ENCODE data around the gene SLIT3. TPM values are rescaled to one million over a fixed set of nuclear protein-coding genes. Genes with fewer than 3 reads are reported as not detected.
"Not testable (repeated sequence)": the region's sequence is repeated elsewhere in the genome, so short reads cannot be mapped to it uniquely, and the experiment has no call there.

Gene SLIT3
- total RNA-seq, 2 experiments from 2014 or later, result 0.20 to 0.43 TPM

DNA sequence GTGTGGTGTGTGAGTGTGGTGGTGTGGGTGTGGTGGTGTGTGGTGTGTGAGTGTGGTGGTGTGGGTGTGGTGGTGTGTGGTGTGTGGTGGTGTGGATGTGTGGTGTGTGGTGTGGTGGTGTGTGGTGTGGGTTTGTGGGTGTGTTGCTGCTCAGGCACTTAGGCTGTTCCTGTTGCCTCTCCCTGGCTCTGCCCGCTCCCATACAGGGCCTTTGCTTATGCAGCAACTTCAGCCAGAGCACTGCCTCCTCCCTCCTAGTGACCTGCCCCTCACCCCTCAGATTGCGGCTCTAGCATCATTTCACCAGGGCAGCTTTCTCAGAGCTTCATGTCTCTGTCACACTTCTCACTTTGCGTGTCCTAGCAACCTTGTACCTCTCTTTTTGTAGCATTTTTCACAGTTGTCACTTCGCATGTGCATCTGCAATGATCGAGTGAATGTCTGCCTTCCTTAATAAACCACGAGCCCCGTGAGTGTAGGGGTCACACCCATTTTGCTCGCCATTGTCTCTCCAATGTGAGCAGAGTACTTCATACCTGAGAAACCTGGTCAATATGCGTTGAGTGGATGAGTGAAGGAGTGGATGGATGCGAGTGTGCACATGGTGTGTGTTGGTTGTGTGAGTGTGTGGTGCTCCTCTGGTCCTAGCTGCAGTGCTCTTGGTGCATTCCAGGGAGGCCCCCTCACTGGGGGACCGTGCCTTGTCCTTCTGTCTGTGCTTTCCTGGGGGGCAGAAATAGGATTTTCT lies 553.9 kb downstream of the SLIT3 start:
- Mint-ChIP-seq H3K9me3 (peaks cover 5% of the 10 kb centered on the region), H3K27me3 (peaks cover 8% of the 10 kb centered on the region), H3K36me3 (no peaks in the 10 kb centered on the region), H3K27ac (peak overlapping the region; percentile 5), H3K4me1 (peaks cover 2% of the 10 kb centered on the region), H3K4me3 (no peak overlapping the region)
- DNase-seq, result no peak

DNA sequence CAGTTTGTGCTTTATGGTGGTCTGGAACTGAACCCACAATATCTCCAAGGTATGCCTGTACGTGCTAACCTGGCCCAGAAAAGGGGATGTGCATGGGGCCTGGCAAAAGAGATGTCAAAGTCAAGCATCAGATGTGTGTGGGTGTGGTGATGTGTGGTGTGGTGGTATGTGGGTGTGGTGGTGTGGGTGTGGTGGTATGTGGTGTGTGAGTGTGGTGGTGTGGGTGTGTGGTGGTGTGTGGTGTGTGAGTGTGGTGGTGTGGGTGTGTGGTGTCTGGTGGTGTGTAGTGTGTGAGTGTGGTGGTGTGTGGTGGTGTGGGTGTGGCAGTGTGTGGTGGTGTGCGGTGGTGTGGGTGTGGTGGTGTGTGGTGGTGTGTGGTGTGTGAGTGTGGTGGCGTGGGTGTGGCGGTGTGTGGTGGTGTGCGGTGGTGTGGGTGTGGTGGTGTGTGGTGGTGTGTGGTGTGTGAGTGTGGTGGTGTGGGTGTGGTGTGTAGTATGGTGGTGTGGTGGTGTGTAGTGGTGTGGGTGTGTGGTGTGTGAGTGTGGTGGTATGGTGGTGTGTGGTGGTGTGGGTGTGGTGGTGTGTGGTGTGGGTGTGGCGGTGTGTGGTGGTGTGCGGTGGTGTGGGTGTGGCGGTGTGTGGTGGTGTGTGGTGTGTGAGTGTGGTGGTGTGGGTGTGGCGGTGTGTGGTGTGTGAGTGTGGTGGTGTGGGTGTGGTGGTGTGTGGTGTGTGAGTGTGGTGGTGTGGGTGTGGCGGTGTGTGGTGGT lies 554.6 kb downstream of the SLIT3 start:
- not testable (repeated sequence) for H3K36me3 Mint-ChIP-seq, H3K4me1 Mint-ChIP-seq, H3K9me3 Mint-ChIP-seq, H3K4me3 Mint-ChIP-seq, DNase-seq
- H3K27ac Mint-ChIP-seq, result peak overlapping the region; percentile 61
- H3K27me3 Mint-ChIP-seq, result peaks cover 10% of the 10 kb centered on the region

DNA sequence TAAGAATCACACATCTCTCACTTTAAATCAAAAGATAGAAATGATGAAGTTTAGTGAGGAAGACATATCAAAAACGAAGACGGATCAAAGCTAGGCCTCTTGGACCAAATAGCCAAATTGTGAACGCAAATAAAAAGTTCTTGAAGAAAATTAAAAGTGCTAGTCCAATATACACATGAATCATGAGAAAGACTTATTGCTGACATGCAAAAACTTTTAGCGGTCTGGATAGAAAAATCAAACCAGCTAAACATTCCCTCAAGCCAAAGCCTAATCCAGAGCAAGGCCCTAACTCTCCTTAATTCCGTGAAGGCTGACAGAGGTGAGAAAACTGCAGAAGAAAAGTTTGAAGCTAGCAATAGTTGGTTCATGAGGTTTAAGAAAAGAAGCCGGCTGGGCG lies 557.3 kb downstream of the SLIT3 start:
- Mint-ChIP-seq H3K36me3 (no peaks in the 10 kb centered on the region), H3K4me3 (no peak overlapping the region), H3K27ac (no peak overlapping the region), H3K27me3 (peaks cover 10% of the 10 kb centered on the region), H3K4me1 (peaks cover 2% of the 10 kb centered on the region), H3K9me3 (peaks cover 3% of the 10 kb centered on the region)
- no peak for DNase-seq

- H3K4me3 Mint-ChIP-seq, H3K36me3 Mint-ChIP-seq, H3K27me3 Mint-ChIP-seq, DNase-seq, H3K27ac Mint-ChIP-seq, H3K9me3 Mint-ChIP-seq, H3K4me1 Mint-ChIP-seq: not testable (repeated sequence)
These were observed 558.6 kb downstream of the SLIT3 start for GRCh38 chr5:168742311-168742710.

- no peaks in the 10 kb centered on the region for H3K9me3 Mint-ChIP-seq
- H3K27ac Mint-ChIP-seq, result no peak overlapping the region
- peaks cover 5% of the 10 kb centered on the region for H3K4me1 Mint-ChIP-seq
- DNase-seq, result no peak
- peaks cover 7% of the 10 kb centered on the region for H3K27me3 Mint-ChIP-seq
- no peaks in the 10 kb centered on the region for H3K36me3 Mint-ChIP-seq
- no peak overlapping the region for H3K4me3 Mint-ChIP-seq
These were observed 560.1 kb downstream of the SLIT3 start for GRCh38 chr5:168740811-168741213.

DNA sequence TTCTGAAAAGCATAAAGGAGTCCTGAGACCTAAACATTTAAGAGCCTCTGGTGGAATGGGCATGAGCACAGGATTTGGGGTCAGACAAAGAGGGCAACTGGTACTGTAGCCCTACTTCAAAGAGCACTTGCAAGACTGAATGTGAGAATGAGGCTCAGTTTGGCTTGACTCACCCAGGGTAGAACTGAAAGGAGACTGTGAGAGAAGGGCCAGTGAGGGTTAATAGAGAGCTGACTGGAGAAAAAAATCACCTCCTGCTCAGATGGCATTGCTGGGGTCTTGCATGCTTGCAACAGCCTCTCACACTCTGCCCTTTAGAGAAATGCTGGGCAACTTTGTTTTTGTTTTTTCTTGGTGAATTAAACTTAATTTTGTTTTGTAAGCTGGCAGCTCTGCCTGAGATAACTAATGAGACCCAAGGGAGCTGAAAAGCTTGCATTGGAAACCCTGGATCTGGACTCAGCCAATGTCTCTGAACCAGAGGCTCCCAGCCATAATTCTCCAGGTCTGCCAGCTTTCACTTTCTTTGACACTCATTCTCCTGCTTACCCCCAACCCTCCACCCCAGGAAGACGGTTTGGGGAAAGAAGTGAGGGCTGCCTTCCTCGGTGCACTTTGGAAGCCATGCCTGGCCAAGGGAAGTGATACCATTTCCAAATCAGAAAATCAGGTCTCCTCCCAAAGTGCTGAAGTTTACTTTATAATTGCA lies 560.7 kb downstream of the SLIT3 start:
- no peak for DNase-seq

DNA sequence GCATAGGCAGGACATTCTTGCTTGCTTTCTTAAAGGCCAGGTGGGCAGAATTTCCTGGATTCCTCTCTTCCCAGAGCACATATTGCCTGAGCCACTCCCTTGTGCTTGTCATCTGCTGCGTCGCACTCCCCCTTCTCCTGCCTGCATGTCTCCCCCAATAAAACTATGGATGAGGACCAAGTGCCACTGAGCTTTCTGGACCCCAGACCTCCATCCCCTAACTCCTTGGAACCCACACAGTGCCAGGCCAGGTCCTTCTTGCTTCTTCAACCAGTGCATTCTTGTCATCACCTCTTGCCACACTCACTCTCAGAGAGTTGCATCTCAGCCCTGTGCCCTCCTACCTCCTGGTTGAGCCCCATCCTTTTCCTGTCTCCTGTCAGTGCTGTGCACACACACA lies 563.9 kb downstream of the SLIT3 start:
- DNase-seq, result no peak
- no peaks in the 10 kb centered on the region for H3K36me3 Mint-ChIP-seq
- H3K4me1 Mint-ChIP-seq, result peaks cover 15% of the 10 kb centered on the region
- H3K27me3 Mint-ChIP-seq, result peaks cover 7% of the 10 kb centered on the region
- H3K4me3 Mint-ChIP-seq, result no peak overlapping the region
- H3K27ac Mint-ChIP-seq, result no peak overlapping the region
- H3K9me3 Mint-ChIP-seq, result no peaks in the 10 kb centered on the region

More for the DNA sequence above, 560.7 kb downstream of the SLIT3 start:
- peaks cover 9% of the 10 kb centered on the region for H3K4me1 Mint-ChIP-seq
- peaks cover 7% of the 10 kb centered on the region for H3K27me3 Mint-ChIP-seq
- no peaks in the 10 kb centered on the region for H3K9me3 Mint-ChIP-seq
- H3K36me3 Mint-ChIP-seq, result no peaks in the 10 kb centered on the region
- H3K27ac Mint-ChIP-seq, result no peak overlapping the region
- H3K4me3 Mint-ChIP-seq, result no peak overlapping the region

DNA sequence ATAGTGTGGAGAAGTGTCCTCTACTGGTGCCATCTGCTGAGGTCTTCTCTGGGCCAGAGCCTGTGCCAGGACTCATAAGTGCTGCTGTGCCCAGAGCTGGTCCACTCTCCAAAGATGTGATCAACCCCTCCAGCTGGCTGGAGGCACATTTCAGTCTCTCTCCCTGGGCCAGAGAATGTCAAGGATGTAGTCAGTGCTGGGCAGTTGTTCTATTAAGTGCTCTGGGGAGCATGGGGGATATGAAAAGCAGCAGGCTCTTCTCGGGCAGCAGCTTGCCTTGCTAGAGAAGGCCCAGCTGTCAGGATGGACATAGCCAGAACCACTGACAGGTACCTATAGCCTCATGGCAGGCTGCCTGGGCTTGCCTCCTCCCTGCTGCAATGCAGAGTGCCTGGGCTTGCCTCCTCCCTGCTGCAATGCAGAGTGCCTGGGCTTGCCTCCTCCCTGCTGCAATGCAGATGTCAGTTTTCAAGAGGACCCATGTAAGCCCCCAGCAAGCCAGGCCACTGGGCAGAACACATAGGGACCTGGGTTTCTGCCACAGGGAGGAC lies 564.6 kb downstream of the SLIT3 start:
- peaks cover 15% of the 10 kb centered on the region for H3K4me1 Mint-ChIP-seq
- DNase-seq, result no peak
- H3K36me3 Mint-ChIP-seq, result no peaks in the 10 kb centered on the region
- no peaks in the 10 kb centered on the region for H3K9me3 Mint-ChIP-seq
- H3K27me3 Mint-ChIP-seq, result peaks cover 5% of the 10 kb centered on the region
- H3K4me3 Mint-ChIP-seq, result no peak overlapping the region
- no peak overlapping the region for H3K27ac Mint-ChIP-seq

GRCh38 chr5:168734620-168735300 lies 566.2 kb downstream of the SLIT3 start:
- peak; percentile 28 for DNase-seq
- H3K36me3 Mint-ChIP-seq, result no peaks in the 10 kb centered on the region
- no peak overlapping the region for H3K27ac Mint-ChIP-seq
- peaks cover 7% of the 10 kb centered on the region for H3K9me3 Mint-ChIP-seq
- H3K27me3 Mint-ChIP-seq, result peaks cover 13% of the 10 kb centered on the region
- no peak overlapping the region for H3K4me3 Mint-ChIP-seq
- peaks cover 15% of the 10 kb centered on the region for H3K4me1 Mint-ChIP-seq

DNA sequence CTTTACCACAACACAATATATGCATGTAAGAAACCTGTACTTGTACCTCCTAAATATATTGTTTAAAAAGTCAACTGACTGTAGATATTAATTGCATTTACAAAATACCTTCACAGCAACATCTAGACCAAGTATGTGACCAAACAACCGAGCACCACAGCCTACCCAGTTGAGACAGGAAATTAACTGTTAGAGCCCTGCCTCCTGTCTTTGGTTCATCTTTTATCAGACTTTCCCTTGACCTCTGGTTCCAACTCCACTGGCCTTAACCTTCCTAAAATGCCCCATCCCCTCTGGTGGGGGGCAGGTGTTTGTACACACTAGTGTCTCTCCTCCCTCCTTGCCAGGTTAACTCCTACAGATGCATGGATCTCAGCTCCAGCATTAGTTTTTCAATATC lies 566.8 kb downstream of the SLIT3 start:
- DNase-seq, result no peak
- Mint-ChIP-seq H3K9me3 (peaks cover 9% of the 10 kb centered on the region), H3K4me3 (no peak overlapping the region), H3K27ac (no peak overlapping the region), H3K4me1 (peaks cover 15% of the 10 kb centered on the region), H3K27me3 (peaks cover 16% of the 10 kb centered on the region), H3K36me3 (no peaks in the 10 kb centered on the region)

- no peak overlapping the region for H3K4me3 Mint-ChIP-seq
- H3K4me1 Mint-ChIP-seq, result no peaks in the 10 kb centered on the region
- H3K36me3 Mint-ChIP-seq, result no peaks in the 10 kb centered on the region
- no peak overlapping the region for H3K27ac Mint-ChIP-seq
- no peak for DNase-seq
- H3K9me3 Mint-ChIP-seq, result peaks cover 20% of the 10 kb centered on the region
- peaks cover 24% of the 10 kb centered on the region for H3K27me3 Mint-ChIP-seq
These were observed 572.3 kb downstream of the SLIT3 start for GRCh38 chr5:168728546-168729211.

- no peak for DNase-seq
- Mint-ChIP-seq H3K27ac (no peak overlapping the region), H3K27me3 (peaks cover 31% of the 10 kb centered on the region), H3K4me3 (no peak overlapping the region), H3K36me3 (no peaks in the 10 kb centered on the region), H3K4me1 (no peaks in the 10 kb centered on the region), H3K9me3 (peaks cover 20% of the 10 kb centered on the region)
These were observed 573.4 kb downstream of the SLIT3 start for GRCh38 chr5:168727547-168727946.

DNA sequence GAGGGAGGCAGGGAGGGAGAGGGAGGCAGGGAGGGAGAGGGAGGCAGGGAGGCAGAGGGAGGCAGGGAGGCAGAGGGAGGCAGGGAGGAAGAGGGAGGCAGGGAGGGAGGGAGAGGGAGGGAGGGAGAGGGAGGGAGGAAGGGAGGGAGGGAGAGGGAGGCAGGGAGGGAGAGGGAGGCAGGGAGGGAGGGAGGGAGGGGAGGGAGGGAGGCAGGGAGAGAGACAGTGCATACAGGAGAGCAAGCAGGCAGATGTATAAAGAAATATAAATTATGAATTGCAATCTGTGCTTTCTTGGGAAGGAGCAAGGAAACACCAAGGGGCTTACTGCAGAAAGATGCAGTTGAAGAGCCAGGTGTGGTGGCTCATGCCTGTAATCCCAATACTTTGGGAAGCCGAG lies 574.6 kb downstream of the SLIT3 start:
- H3K27ac Mint-ChIP-seq, result no peak overlapping the region
- no peaks in the 10 kb centered on the region for H3K4me1 Mint-ChIP-seq
- H3K27me3 Mint-ChIP-seq, result peaks cover 41% of the 10 kb centered on the region
- no peaks in the 10 kb centered on the region for H3K36me3 Mint-ChIP-seq
- no peak overlapping the region for H3K4me3 Mint-ChIP-seq
- H3K9me3 Mint-ChIP-seq, result peaks cover 20% of the 10 kb centered on the region
- DNase-seq, result no peak

- Mint-ChIP-seq H3K4me1 (no peaks in the 10 kb centered on the region), H3K9me3 (peaks cover 11% of the 10 kb centered on the region), H3K27me3 (peaks cover 39% of the 10 kb centered on the region), H3K36me3 (no peaks in the 10 kb centered on the region), H3K27ac (no peak overlapping the region), H3K4me3 (no peak overlapping the region)
- no peak for DNase-seq
These were observed 576.7 kb downstream of the SLIT3 start for GRCh38 chr5:168724227-168724626.
